22Rv1 (cell line): ENCODE results near the gene CDK18.

Experiments used
- H3K27ac ChIP-seq: fragments of 450-650 bp; 2 replicates; pipeline ENCODE4 v1.5.1; 2017
- CTCF ChIP-seq: fragments of 450-650 bp; IDR thresholded peaks from 2 replicates; pipeline ENCODE4 v1.5.1; 2017; ENCODE audit warnings: mild to moderate bottlenecking
- ZFX ChIP-seq: fragments of 450-650 bp; IDR thresholded peaks from 2 replicates; pipeline ENCODE4 v1.6.1; 2017; ENCODE audit warnings: antibody characterized with exemption, borderline replicate concordance

CDK18 gene

DNA sequence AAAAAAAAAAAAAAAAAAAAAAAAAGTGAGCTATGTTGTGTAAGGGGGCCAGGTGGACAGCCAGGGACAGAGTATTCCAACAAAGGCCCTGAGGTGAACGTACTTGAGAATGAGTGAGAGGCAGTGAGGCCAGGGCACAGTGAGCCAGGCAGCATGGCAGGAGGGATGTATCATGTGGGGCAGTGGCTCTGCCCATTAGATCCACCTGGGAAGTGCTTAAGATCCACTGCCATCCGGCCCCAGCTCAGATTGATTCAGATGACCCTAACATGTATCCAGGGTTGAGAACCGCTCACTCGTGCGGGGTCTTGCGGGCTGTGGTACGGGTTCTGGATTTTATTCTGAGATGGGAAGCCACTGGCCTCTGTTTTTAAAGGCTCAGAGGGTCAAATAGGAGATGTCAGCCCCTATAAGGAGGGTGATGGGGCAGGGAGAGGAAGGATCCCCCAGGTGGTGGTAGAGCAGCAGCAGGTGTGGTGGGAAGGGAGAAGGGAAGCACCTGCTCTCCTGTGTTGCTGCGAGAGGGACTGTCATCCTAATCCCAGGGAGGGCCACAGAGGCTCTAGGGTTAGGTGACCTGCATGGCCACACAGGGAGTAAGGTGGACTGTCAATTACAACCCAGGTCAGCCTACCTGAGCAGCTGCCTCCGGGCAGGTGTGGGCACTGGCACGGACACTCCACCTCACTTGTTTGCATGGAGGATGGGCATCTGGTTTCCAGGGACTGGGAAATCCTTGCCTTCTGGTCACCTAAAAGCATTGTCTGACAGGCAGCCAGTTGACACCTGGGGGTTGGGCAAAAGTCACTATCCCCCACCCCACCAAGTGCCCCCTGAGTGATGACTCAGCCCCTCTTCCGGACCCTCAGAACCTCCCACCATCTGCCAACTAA lies 31.6 kb downstream of the CDK18 start:
- TF ChIP-seq ZFX (no peak), CTCF (no peak)
- H3K27ac ChIP-seq = no peak overlapping the region

GRCh38 chr1:205536759-205537361 lies 32.4 kb downstream of the CDK18 start:
- TF ChIP-seq CTCF = no peak
- no peak for TF ChIP-seq ZFX
- no peak overlapping the region for H3K27ac ChIP-seq

DNA sequence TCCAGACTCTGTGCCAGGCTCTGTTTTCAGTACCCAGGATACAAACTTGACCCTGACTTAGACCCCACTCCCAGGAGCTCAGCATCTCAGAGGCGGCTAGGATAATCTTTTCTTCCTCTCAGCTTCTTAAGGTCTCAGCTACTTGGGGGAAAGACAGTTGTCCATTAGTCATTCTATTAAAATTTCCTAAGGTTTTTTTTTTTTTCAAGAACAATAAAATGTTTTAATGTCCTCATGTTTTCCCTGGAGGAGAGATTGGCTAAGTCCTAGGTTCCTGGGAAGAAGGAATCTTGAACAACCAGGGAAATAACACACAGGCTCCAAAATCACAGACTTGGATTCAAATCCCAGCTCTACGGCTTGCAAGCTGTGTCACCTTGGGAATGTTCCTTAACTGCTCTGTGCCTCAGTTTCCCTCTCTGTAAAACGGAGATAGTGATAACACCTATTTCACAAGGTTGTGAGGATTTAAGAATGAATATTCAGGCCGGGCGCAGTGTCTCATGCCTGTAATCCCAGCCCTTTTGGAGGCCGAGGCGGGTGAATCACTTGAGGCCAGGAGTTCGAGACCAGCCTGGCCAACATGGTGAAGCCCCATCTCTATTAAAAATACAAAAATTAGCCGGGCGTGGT lies 33.0 kb downstream of the CDK18 start:
- TF ChIP-seq CTCF (no peak), ZFX (no peak)
- H3K27ac ChIP-seq = no peak overlapping the region

- TF ChIP-seq CTCF = no peak
- H3K27ac ChIP-seq = no peak overlapping the region
Observed at GRCh38 chr1:205538235-205538840, 33.9 kb downstream of the CDK18 start.

- H3K27ac ChIP-seq = no peak overlapping the region
- TF ChIP-seq ZFX = no peak
- no peak for TF ChIP-seq CTCF
Observed at GRCh38 chr1:205541161-205541886, 36.9 kb downstream of the CDK18 start.

- H3K27ac ChIP-seq = no peak overlapping the region
- no peak for TF ChIP-seq ZFX
- no peak for TF ChIP-seq CTCF
Observed at GRCh38 chr1:205542367-205542766, 37.9 kb downstream of the CDK18 start.
